Activated CD8-positive, alpha-beta memory T cell treated with anti-CD3 and anti-CD28 coated beads for 48 hours (primary cell): ENCODE results near the gene POLE4.

Source experiments
- DNase-seq, 3 experiments: peaks; one replicate each; pipeline ENCODE4 v3.0.0-alpha.2; 2020; ENCODE audit warnings: low read depth in 2 of 3, low spot score in 2 of 3

POLE4 gene

DNA sequence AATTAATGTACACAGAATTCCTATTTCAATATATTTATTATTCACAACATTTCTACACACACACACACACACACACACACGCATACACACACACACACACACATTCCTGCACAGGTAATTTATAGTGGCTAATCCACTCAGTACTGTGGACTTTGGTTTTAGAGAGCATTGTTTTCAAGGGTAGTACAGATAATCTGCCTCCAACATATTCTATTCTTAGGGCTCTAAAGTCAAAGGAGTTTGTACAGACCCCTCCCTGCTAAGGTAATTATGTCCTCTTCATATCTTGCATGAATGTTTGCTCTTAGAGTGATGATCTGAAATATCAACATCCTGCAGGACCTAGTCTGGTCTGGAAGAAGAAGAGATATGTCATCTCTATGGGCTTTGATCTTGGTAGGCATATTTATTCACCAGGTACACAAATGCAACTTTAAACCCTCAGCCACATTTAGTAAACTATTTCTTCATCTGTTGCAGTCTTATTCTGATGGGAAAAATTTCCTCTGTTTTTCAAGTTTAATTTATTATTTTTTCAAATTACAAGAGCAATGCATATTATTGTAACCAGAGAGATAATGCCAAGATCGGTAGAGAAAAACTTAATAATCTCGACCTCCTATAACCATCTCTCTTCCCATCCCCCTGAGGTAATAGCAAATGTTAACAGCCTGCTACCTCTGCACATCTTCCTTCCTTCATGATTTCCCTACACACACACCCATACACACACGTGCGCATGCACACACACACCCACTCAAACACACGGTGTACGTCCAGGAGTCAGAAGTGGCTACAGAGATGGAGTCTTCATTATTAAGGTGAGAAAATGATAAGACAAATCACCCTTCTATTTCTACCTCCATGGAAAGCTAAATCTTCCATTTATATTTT lies 18.3 kb upstream of the POLE4 start:
- no peak for DNase-seq

DNA sequence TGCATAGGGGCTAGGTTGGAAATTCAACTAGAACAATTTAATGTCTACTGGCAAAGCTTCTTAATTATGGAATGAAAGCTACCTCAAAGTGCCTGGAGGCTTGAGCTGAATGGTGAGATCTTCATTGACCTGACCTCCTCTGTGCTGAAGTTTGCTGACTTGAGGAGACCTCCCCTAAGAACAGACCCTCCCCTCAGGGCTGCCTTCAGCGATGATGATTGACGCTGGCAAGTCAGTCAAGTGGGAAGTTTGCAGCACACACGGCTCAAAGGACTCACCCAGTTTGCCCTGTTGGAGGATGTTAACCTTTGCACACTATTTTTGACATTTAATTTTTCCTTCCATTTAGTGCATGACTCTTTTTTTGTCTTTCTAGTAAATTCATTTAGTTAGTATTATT lies 17.2 kb upstream of the POLE4 start:
- no peak for DNase-seq

DNA sequence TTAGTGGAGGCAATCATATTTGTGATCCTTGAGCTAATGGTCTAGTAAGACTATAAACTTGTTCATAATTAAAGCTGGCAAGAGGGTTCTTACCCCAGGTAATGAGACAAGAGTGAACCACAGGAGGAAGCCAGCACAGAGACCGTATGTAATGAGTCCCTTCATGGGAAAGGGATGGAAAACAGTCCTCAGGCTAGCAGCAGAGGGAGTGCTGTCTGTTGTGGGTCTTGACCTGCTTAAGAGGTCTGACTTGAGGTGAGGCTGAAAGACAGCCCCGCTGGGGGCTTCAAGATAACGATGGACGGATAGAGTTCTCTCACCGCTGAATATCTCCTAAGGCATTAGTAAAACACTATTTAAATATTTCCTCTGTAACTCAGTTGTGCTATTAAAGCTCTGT lies 16.2 kb upstream of the POLE4 start:
- DNase-seq, result no peak

DNA sequence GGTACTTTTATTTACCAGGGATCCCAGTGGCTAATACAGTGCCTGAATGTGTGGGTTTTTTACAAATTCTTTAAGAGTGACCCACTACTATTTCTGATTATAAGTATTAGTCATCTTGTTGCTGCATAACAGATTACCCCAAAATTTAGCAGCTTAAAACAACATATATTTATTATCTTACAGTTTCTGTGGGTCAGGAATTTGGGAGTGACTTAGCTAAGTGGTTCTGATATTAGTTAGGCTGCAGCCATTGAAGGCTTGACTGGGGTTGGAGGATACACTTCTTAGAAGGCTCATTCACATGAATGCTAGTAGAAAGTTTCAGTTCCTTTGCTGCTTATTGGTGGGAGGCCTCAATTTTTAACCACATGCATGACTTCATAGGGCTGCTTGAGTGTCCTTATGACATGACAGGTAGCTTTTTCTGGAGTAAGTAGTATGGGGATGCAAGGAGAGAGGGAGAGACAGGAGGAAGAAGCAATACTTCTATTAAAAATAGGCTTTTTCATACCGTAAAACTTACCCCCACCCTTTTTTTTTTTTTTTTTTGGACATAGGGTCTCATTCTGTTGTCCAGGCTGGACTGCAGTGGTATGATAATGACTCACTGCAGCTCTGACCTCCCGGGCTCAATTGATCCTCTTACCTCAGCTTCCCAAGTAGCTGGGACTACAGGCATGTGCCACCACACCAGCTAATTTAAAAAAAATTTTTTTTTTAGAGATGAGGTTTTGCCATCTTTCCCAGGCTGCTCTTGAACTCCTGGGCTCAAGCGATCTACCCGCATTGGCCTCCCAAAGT lies 13.3 kb upstream of the POLE4 start:
- DNase-seq, result no peak

DNA sequence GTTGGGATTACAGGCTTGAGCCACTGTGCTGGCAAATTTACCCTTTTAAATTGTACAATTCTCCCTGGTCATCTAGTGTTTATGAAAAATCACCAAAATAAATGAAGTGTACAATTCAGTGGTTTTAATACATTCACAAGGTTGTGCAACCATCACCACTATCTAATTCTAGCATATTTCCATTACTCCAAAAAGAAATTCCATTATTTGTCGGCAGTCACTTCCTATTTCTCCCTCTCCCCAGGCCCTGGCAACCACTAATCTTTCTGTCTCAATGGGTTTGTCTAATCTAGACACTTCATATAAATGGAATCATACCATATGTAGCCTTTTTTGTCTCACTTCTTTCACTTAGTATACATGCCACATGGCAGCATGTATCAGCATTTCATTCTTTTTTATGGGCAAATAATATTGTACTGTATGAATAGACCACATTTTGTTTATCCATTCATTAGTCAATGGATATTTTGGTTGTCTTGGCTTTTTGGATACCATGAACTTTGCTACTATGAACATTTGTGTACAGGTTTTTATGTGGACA lies 12.6 kb upstream of the POLE4 start:
- DNase-seq, result no peak

DNA sequence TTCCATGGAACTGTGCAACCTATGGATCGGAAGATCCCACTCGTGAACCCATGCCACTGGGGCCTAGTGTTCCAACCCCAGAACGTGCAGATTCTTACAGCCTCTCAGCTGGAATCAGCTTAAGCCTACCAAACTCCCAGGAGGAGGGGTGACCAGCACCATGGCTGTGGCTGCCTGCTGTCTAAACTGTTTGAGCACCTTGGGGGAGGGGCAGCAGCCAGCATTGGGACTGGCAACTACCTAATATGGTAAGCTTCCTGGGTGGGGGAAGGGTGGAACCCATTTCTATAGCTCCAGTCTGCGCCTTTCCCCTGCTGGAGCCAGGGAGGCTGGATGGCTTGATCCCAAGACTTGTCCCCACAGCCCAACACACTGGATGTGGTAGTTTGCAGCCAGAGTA lies 10.7 kb upstream of the POLE4 start:
- no peak for DNase-seq

DNA sequence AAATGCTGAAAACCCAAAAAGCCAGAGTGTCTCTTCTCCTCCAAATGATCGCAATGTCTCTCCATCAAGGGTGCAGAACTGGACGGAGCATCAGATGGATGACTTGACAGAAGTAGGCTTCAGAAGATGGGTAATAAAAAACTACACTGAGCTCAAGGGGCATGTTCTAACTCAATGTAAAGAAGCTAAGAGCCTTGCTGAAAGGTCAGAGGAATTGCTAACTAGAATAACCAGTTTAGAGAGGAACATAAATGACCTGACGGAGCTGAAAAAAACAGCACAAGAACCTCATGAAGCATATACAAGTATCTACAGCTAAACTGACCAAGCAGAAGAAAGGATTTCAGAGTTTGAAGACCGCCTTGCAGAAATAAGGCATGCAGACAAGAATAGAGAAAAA lies 9.7 kb upstream of the POLE4 start:
- DNase-seq, result no peak

DNA sequence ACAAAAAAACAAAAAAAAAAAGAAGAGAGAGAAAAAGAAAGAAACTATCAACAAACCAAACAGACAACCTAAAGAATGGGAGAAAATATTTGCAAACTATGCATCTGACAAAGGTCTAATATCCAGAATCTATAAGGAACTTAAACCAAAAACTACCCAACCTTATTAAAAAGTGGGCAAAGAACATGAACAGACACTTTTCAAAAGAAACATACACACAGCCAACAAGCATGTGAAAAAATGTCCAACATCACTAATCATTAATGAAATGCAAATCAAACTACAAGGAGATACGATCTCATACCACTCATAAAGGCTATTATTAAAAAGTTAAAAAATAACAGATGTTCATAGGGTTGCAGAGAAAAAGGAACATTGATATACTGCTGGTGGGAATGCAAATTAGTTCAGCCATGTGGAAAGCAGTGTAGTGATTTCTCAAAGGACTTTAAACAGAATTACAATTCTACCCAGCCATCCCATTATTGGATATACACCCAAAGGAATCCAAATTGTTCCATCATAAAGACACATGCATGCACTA lies 7.2 kb upstream of the POLE4 start:
- DNase-seq, result no peak

DNA sequence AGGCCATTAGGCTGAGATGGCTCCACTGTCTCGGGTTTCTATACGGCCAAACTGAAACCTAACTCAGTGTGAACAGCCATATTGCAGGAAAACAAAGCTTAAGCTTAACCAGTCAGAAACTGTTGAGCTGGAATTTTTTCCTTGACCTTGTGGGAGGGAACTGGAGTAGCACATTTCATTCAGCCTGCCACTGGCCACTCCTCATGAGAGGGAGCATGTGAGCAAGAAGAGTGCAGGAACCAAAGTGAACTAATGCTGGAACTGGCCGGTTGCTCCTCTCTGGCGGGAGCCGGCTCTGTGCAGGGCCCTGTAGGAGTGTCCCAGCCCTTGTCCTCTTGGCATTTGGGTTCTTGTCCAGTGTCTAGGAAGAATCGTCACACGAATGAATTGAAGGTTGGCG lies 5.9 kb upstream of the POLE4 start:
- no peak for DNase-seq

DNA sequence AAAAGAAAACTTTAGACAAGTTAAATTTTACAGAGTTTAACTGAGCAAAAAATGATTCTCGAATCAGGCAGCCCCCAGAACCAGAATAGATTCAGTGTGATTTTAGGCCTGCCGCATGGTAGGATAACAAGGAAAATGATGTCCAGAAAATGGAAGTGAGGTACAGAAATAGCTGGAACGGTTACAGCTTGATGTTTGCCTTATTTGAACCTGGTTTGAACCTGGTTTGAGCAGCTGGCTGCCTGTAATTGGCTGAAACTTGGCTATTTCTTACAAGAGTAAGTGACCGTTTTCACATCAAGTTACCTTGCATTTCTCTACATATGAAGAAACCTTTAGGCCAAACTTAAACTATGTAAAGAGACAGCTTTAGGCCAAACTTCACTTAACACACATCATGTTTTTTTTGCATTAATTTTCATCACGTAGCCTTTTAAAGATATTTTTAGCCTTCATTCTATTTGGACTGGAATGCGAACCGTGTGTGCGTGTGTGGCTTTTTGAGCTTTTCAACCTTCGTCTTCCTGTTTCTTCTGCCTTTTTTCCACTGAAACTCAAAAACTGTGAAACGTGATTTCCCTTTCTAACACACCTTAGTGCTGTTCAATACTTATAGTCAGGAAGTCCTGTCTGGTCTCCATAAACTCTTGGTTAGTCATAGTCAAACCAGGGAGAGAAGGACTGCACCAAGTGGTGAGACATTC lies 4.5 kb upstream of the POLE4 start:
- no peak for DNase-seq

DNA sequence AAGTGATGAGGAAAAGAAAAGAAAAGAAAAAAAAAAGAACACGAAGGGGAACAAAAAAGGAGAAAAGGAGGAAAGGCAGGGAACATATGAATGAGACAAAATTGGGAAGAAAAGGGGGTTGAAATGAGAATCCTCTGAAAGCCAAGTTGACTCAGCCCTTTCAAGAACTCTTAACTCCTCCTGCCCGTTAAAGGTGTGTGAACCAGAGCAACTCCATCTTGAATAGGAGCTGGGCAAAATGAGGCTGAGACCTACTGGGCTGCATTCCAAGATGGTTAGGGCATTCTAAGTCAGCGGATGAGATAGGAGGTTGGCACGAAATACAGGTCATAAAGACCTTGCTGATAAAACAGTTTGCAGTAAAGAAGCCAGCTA lies 4.0 kb upstream of the POLE4 start:
- no peak for DNase-seq

DNA sequence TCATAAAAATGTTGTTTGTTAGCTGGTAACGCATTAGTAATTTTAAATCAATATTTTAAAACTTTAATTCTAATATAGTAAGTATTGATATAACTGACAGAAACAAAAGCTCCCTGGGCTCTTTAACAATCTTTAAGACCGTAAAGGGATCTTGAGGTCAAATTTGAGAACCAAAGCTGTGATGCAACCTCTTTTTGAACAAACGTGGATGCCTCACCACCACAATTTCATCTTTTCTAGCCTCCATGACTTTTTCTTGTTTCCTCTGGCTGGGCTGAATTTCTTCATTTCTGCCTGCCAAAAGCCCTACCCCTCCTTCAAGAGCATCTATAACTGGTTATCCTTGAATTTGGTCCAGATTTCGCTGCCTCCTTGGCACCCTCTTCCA lies 563 bp upstream of the POLE4 start:
- no peak for DNase-seq

DNA sequence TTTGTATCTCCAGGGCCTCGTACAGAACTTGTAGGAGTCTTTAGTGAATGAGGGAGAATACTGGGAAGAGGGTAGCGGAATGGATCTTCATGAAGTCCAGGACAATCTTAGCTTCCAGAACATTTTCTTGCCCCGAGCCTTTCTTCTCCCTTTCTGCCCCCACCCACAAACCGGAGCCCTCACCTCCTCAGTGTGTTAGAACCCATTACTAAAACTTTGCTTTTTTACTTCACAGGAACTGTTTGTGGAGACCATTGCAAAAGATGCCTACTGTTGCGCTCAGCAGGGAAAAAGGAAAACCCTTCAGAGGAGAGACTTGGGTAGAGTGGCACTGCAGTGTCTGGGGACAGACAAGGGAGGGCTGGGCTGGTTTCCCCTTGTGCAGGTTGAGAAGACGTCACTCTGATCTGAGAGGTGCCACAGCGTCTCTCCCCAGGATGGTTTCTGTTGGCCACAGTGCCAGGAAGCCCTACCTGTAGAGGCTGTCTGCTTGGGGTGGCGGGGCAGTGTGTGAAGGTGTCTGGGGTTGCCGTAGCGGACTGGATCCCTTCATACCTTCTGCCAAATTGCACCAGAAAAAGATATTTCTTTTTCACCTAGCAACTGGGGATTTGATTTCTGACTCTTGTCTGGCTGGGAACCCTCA lies 786 bp downstream of the POLE4 start:
- DNase-seq, result no peak

DNA sequence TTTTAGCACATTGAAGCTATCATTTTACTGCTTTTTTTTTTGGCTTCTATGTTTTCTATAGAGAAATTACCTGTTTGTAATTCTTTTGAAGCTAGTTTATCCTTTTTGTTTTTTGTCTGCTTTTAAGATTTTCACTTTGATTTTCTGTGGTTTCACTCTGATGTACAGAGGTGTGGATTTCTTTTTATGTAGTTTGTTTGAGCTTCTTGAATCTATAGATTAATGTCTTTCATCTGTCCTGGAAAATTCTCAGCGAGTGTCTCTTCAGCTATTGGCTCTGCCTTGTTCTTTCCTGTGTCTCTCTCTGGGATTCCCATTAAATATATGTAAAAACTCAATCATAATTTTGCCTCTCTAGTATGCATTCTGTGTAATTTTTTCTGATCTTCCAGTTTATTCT lies 8.4 kb downstream of the POLE4 start:
- DNase-seq, result no peak

DNA sequence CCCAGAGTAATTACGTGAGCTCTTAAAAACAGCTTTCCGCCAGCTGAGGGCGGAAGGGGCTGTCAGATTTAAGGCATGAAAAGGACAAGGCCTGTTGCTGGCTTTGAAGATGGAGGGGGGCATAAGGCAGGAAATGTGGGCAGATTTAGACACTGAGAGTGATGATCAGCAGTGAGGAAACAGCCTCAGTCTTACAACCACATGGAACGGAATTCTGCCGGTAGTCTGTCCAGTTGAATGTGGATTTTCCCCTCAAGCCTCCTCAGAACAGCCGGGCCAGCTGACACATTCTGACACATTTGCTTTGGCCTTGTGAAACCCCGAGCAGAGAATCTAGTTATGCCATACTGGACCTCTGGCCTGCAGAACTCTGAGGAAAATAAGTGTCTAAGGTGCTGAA lies 16.6 kb downstream of the POLE4 start:
- no peak for DNase-seq

DNA sequence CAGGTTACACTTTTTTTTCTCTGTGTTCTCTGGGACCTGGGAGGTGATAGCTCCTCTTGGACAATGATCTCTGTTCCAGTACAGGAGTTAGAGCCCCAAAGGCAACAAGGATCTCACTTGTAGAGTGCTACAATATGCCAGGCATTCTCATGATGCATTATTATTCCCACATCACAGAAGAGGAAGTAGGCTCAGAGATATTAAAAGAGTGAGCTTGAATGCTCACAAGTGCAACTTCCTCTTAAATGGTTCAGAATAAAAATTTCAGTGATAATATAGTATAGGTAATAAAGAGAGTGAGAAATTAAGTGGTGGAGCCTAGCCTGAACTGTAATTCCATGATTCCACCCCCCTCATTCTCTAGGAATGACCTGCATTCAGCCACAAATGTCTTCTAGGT lies 21.4 kb downstream of the POLE4 start:
- no peak for DNase-seq

DNA sequence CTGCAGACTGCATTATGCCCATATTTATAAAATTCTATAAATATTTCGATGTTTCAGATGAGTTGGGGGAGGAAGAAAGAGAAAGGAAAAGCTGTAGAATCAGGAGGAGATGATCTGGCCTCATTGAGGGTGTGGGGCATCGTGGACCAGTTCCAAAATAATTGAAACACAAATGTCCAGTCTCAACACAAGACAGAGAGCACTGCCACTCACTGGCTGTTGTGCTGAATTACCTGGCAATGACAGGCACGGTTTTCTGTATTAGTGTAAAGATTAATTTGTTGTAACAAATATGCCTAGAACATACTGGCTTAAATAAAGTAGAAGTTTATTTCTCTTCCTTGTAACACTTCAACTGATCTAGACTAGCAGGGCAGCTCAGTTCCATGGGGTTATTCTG lies 24.1 kb downstream of the POLE4 start:
- DNase-seq, result no peak

DNA sequence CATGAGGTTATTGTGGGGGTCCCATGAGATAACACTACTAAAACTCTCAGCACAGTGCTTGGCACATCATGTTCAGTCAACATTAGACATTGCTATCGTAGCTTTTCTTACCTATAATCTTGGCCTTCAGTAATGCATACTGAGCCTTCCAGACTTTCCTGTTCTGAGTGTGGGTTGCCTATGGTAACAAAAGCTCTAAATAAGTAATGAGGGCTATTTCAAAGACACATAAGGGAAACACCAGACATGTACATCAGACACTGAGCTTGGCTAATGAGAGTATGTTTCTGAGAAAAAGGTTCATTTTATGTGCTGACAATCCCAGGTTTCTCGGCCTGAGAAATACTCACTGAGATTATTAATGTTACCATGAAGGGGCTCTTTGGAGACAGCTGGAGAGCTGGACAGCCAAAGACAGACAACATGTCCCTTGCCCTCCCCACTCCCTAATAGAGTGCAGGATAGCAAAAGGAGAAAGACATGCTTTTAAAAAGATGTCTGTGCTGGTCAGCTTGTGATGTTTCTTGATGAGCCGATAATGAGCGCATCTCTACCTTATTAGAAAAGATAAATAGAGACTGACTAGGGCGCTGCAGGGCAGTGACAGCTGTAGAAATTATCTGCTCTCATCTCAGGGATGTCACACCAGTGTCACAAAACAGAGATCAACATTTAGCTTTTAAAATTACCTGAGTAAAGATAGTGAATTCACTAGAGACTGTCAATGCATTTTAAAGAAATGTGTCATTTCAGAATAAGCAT lies 25.4 kb downstream of the POLE4 start:
- no peak for DNase-seq

DNA sequence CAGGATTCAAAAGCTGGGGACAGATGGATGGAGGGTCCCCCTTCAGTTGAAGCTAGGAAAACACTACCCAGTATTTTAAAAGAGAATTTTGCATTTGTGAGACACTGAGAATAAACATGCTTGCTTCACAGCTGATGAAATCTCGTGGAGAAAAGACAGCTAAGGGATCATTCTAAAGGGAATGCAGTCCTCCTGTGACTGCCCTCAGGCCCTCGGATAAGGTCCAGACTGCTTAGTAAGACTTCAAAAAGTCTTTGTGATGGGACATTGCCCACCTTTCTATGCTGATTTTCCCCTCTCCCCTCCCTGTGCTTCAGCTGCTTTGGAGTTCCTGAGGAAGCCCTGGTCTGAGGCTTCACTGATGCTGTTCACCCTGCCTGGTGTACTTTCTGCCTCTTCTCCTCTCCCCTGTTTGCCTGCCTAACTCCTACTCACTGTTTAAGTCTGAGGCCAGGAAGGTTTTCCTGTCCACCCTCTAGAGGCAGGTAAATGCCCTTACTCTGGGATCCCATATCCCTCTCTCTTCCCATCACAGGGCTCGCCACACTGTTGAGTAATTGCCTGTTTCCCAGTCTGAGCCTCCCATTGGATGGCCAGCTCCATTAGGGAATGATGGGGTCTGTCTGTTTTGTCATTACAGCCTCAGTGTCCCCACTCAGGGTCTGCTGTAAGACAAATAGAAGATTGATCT lies 26.6 kb downstream of the POLE4 start:
- DNase-seq, result no peak
